Lower leg skin (tissue), 4 donors: ENCODE data around the gene CNN3. TPM values are rescaled to one million over a fixed set of nuclear protein-coding genes. Genes with fewer than 3 reads are reported as not detected.

Source experiments
- DNase-seq, 2 donors: peaks; one replicate each; pipeline ENCODE4 v3.0.0-alpha.2; 2019; ENCODE audit warnings: low spot score in 2 of 2
- H3K4me3 ChIP-seq: fragments of 200-600 bp; sonication (generic); 2 replicates; pipeline ENCODE4 v1.5.1; 2017; ENCODE audit warnings: mild to moderate bottlenecking, low read depth; ENCODE audit not compliant: poor library complexity, severe bottlenecking
- CTCF ChIP-seq, 3 donors: fragments of 450-650 bp; IDR thresholded peaks; one replicate each; pipeline ENCODE4 v1.5.1; 2016; ENCODE audit warnings: antibody characterized with exemption in 3 of 3, mild to moderate bottlenecking in 3 of 3, moderate library complexity in 2 of 3
- POLR2A ChIP-seq, 2 donors: fragments of 450-650 bp; IDR thresholded peaks; one replicate each; pipeline ENCODE4 v1.6.1; 2016 to 2017; ENCODE audit warnings: antibody characterized with exemption in 2 of 2, mild to moderate bottlenecking in 1 of 2, moderate library complexity in 1 of 2
- WGBS, 2 donors: methylation state at CpG; one replicate each; pipeline ENCODE4 v1.1.5; 2018; 5-methylcytosine and 5-hydroxymethylcytosine counted together
- intact Hi-C: fragments of 100-400 bp; cut with DNase I; formaldehyde crosslinking; loops from one replicate; pipeline ENCODE4 v1.15.0; 2023; ENCODE audit warnings: low total_unique reads
- total RNA-seq, 4 donors: library from RNA; depleted of rRNA; stranded (reverse); fragments of >200 nt; gene quantifications; one replicate each; pipeline ENCODE4 v1.1.0, GENCODE V29; 2016

Gene CNN3
- total RNA-seq = 10 to 100 TPM; 30.7 to 94.3 (median 47.8) TPM

DNA sequence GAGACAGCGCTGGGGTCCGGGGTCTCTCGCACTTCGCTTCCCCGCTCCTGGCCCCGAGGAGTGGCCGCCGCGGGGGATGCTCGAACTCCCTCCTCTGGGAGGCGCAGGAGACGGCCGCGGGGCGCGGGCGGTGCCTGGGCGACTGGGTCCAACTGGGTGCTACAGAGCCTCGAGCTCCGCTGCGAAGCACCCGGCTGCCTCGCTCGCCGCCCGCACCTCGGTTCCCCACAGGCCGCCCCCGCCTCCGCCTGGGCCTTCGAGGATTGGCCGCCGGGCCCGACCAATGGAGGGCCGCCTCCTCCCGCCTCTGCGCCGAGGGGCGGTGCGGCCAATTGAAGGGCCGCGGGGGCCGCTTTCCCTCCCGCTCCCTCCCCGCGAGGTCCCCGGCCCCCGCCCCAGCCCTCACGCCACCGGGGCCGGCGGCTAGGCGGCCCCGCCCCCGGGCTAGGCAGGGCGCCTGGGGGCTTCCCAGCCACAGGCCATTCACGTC lies at the start of gene CNN3:
Gene CNN3 (minus strand): TSS at position 196 of the 490 bp plus-strand sequence. CDS start 216 bp downstream, outside the sequence.
- 2 to 3% methylated on average over 11 to 20 of the region's 57 CpGs for WGBS, 2 donors
- DNase-seq = peak; percentile 82 to 98
- peak within 1 kb of the TSS; percentile 73 for H3K4me3 ChIP-seq
- TF ChIP-seq CTCF (IDR thresholded peaks at IDR 0.05) = no peak
- peak in 1 of 2 donors; percentile 78 for TF ChIP-seq POLR2A (IDR thresholded peaks at IDR 0.05)
- intact Hi-C loops = loop anchor here (10.0 kb wide), 1 partner anchor 72 kb away; no protein-coding TSS in a partner anchor

- 70 to 79% methylated on average over 1 of the region's 1 CpG for WGBS, 2 donors
- no peak for DNase-seq
- H3K4me3 ChIP-seq = no peak overlapping the region
- intact Hi-C loops = no loop called here
- no peak for TF ChIP-seq POLR2A (IDR thresholded peaks at IDR 0.05)
- no peak for TF ChIP-seq CTCF (IDR thresholded peaks at IDR 0.05)
Measured at GRCh38 chr1:94974824-94975223, 47.9 kb upstream of the CNN3 start.

GRCh38 chr1:94974241-94974640 lies 47.3 kb upstream of the CNN3 start:
- intact Hi-C loops = no loop called here

DNA sequence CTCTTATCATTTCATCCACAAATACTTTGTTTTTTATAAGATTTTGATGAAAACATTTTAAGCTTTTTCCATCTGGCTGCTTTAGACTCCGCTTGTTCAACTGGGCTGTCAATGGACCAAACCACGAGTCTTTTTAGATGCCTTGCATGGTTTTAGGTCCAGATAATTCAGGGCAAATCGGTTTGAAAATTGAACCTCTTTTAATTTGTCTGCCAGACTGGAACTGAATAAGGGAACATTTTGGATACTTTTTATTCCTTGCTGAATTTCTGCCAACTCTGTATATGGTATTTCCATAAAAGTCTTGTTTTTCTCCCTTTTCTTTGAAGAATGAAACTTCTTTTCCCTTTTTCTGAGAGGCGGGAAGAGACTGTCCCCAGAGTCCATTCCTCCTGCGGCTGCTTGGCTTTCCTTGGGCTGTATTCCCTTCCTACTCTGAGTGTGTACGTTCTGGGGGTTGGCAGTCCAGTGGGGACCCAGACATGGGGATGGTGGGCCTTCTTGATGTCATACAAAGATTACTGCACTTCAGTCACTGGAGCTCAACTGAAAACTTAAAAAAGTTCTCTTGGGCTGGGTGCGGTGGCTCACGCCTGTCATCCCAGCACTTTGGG lies 46.5 kb upstream of the CNN3 start:
- 68 to 81% methylated on average over 8 of the region's 8 CpGs for WGBS, 2 donors
- intact Hi-C loops = no loop called here
- TF ChIP-seq CTCF (IDR thresholded peaks at IDR 0.05) = no peak
- TF ChIP-seq POLR2A (IDR thresholded peaks at IDR 0.05) = no peak
- no peak overlapping the region for H3K4me3 ChIP-seq
- no peak for DNase-seq

More at GRCh38 chr1:94974241-94974640, 47.3 kb upstream of the CNN3 start:
- 30 to 43% methylated on average over 1 of the region's 1 CpG for WGBS, 2 donors
- no peak for DNase-seq
- TF ChIP-seq CTCF (IDR thresholded peaks at IDR 0.05) = no peak
- no peak for TF ChIP-seq POLR2A (IDR thresholded peaks at IDR 0.05)
- H3K4me3 ChIP-seq = no peak overlapping the region

- TF ChIP-seq POLR2A (IDR thresholded peaks at IDR 0.05) = no peak
- no peak for TF ChIP-seq CTCF (IDR thresholded peaks at IDR 0.05)
- H3K4me3 ChIP-seq = no peak overlapping the region
- 27 to 30% methylated on average over 6 of the region's 6 CpGs for WGBS, 2 donors
- intact Hi-C loops = no loop called here
- no peak for DNase-seq
Measured at GRCh38 chr1:94971491-94971924, 44.6 kb upstream of the CNN3 start.
